LNCaP clone FGC (cell line): ENCODE measurements around the gene DRD2.

Source experiments
- DNase-seq: peaks from one replicate; pipeline ENCODE4 v3.0.0-alpha.2; 2011; ENCODE audit warnings: low read depth
- H3K4me3 ChIP-seq: 2 replicates; pipeline ENCODE4 v1.5.1; 2011; ENCODE audit warnings: mild to moderate bottlenecking, low read depth, low read length, control low read depth
- CTCF ChIP-seq: IDR thresholded peaks from 2 replicates; pipeline ENCODE4 v1.5.1; 2012; ENCODE audit warnings: mild to moderate bottlenecking; ENCODE audit not compliant: control insufficient read depth, insufficient read depth; ENCODE audit errors: extremely low read depth

The DRD2 gene

DNA sequence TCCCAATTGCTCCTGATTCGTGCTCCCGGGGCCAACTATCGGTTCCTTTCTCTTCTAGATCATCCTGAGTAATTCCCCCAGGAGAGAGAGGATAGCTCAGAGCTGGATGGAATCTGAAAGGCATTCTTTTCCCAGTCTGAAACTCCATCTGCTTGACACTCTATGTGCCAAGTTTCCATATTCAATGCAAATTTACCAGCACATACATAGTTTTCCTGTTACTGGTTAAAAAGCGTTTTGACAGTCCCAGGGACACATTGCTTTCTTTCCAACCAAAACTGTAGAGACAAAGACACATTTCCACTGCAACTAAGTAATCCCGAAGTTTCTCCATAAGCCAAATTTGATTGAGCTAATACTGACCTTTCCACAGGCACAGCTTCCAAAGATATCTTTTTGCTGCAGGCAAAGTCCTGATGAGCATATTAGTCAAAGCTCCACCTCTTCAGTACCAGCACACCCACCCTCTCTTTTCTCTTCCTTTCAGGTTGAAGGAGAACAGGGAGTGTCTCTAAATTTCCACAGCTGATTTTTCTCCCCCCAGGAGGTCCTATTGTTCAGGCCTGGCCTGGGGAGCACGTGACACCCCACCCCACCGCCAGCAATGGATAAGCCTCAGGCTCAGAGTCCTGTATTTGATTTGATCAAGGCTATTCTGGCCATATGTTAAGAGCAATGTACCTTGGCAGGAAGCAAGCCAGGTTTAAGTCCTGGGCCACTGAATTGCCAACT lies 97.4 kb downstream of the DRD2 start:
- no peak for TF ChIP-seq CTCF
- no peak overlapping the region for H3K4me3 ChIP-seq
- DNase-seq: no peak

DNA sequence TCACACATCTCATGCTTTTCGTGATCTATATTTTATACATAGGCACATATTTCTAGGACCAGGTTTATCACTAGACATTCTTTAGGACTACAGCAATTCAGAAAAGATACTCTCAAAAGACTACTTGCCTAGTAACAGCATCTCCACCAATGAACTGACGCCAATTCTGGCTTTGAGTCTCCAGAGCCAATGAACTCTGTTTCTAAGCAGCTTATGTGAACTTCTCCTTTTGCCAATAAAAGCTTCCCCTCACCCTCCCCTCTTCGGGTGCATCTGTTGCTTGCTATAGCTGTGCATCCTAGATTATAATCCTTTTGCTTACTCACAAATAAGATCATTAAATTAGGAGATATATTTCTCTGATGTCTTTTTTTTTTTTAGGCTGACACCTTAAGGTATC lies 99.0 kb downstream of the DRD2 start:
- no peak overlapping the region for H3K4me3 ChIP-seq
- no peak for TF ChIP-seq CTCF
- peak; percentile 21 for DNase-seq

DNA sequence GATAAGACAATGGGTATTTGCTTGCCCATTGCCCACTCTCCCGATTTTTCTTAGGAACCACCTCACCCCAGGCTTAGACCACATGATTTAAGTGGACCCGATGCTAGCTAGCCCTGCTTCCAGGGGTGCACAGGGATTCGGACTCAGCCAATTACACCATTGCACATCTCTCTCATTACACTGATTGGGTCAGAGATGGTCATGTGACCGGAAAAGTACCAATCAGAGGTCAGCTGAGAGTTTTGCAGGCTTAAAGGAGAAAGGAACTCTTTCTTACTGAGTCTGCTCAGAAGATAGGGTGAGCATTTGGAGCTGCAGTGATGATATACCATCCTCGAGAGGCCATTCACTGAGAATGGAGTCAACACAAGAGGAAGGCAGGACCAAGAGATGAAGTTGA lies 99.8 kb downstream of the DRD2 start:
- no peak overlapping the region for H3K4me3 ChIP-seq
- DNase-seq: no peak
- no peak for TF ChIP-seq CTCF

- no peak for TF ChIP-seq CTCF
- no peak overlapping the region for H3K4me3 ChIP-seq
- no peak for DNase-seq
These were observed 101.1 kb downstream of the DRD2 start for GRCh38 chr11:113373981-113374560.

DNA sequence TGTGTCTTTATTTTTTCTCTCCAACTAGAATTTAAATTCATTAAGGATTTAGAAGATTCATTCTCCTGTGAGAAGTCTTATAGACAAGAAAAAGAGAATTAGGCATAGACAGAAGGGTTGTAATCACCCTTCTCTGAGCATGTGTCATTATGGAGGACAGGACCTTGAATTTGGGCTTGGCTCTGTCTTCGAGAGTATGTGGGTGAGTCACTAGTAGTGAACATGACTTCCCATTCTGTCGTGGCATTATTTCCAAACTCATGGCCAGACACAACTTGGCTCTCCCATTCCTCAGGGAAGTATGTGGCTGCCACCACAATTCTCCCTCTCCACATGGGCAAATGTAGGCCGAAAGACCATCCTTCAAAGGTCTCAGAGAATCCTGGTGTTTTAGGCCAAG lies 101.9 kb downstream of the DRD2 start:
- no peak overlapping the region for H3K4me3 ChIP-seq
- DNase-seq: no peak
- TF ChIP-seq CTCF: no peak

DNA sequence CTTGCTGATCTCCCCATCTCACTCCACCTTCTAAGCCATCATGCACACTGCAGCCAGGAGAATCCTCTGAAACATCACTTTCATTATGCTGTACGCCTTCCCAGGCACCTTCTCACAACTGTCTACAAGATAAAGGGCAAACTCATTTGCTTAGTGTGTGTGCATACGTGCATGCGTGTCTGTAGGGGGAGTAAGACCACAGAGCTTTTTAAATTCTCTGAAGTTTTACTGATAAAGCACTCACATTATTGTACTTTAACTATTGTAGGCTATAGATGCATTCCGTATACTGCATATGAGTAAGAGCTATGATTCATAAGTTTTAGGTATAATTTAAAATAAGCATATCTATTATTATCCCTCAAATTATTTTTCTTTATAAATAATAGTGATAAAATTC lies 102.9 kb downstream of the DRD2 start:
- TF ChIP-seq CTCF: no peak
- no peak overlapping the region for H3K4me3 ChIP-seq
- DNase-seq: no peak

DNA sequence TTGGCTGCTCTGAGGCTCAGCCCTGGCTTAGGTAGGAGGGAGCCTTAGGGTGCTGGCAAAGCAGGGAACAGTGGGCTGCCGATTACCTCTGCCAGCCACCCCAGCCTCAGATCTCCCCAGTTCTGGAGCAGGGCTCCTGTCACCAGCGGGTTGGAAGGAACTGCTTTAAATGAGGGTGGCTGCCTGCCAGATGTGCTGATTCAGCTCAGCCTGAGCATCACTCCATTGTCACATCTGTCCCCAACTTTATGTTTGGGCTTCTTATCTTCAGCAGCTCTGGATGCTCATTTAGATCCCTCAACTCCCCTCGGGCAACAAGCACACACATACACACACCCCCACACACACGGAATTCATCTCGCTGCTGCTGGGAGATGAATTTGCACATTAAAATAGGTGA lies 104.6 kb downstream of the DRD2 start:
- no peak overlapping the region for H3K4me3 ChIP-seq
- TF ChIP-seq CTCF: no peak
- no peak for DNase-seq
